A673 (cell line): ENCODE data around the gene USP34. TPM values are rescaled to one million over a fixed set of nuclear protein-coding genes. Genes with fewer than 3 reads are reported as not detected.

ENCODE experiments used
- BruUV-seq: library from RNA; stranded (reverse); fragments of 400-500 nt; replicated peaks from 2 replicates; lab custom pipeline; 2021; lab: Mats Ljungman, UMichigan
- CTCF ChIA-PET: fragments of 300-600 bp; sonication (Branson Sonifier 250); formaldehyde crosslinking; loops from one replicate; lab custom pipeline; 2022; ENCODE audit warnings: antibody characterized with exemption; lab: Charles Lee
- POLR2A ChIA-PET: fragments of 300-600 bp; sonication (Branson Sonifier 250); formaldehyde crosslinking; loops from one replicate; lab custom pipeline; 2022; ENCODE audit warnings: antibody characterized with exemption; ENCODE audit not compliant: low non-redundant PET; lab: Charles Lee
- DNase-seq: peaks from one replicate; pipeline ENCODE4 v3.0.0-alpha.2; 2015; ENCODE audit warnings: low spot score
- H3K27ac ChIP-seq: fragments of 200-600 bp; sonication (generic); 2 replicates; pipeline ENCODE4 v1.5.1; 2016; ENCODE audit warnings: mixed run types, low read depth, mild to moderate bottlenecking, mixed read lengths, antibody characterized with exemption, low read length; ENCODE audit not compliant: poor library complexity, severe bottlenecking
- H3K27me3 ChIP-seq: fragments of 200-600 bp; sonication (generic); replicated peaks from 2 replicates; pipeline ENCODE4 v1.6.1; 2017; ENCODE audit warnings: mixed run types, low read depth, mild to moderate bottlenecking, mixed read lengths, antibody characterized with exemption, low read length; ENCODE audit not compliant: insufficient read depth, poor library complexity
- H3K36me3 ChIP-seq: fragments of 200-600 bp; sonication (generic); 2 replicates; pipeline ENCODE4 v1.6.1; 2016; ENCODE audit warnings: mixed run types, mild to moderate bottlenecking, mixed read lengths, antibody characterized with exemption, low read length; ENCODE audit not compliant: insufficient read depth, poor library complexity, severe bottlenecking
- H3K4me1 ChIP-seq: fragments of 200-600 bp; sonication (generic); 2 replicates; pipeline ENCODE4 v1.6.1; 2017; ENCODE audit warnings: mixed run types, mild to moderate bottlenecking, mixed read lengths, antibody characterized with exemption, low read length; ENCODE audit not compliant: insufficient read depth, poor library complexity, severe bottlenecking
- H3K4me3 ChIP-seq: fragments of 200-600 bp; sonication (generic); 2 replicates; pipeline ENCODE4 v1.5.1; 2016; ENCODE audit warnings: low read depth, mixed run types, mild to moderate bottlenecking, mixed read lengths, low read length; ENCODE audit not compliant: poor library complexity, severe bottlenecking
- H3K9me3 ChIP-seq: fragments of 200-600 bp; sonication (generic); 2 replicates; pipeline ENCODE4 v1.6.1; 2016; ENCODE audit warnings: mixed run types, low read depth, mild to moderate bottlenecking, mixed read lengths, antibody characterized with exemption, low read length; ENCODE audit not compliant: poor library complexity, severe bottlenecking
- EZH2 ChIP-seq: fragments of 200-600 bp; sonication (generic); IDR thresholded peaks from 2 replicates; pipeline ENCODE4 v1.6.1; 2017; ENCODE audit warnings: borderline replicate concordance, low read depth, mild to moderate bottlenecking, mixed read lengths, antibody characterized with exemption, low read length; ENCODE audit not compliant: poor library complexity, severe bottlenecking
- intact Hi-C: fragments of 100-400 bp; cut with micrococcal nuclease; formaldehyde crosslinking; loops from one replicate; pipeline ENCODE4 v1.10.0; 2022; ENCODE audit not compliant: unreplicated experiment
- total RNA-seq: library from RNA; stranded (reverse); gene quantifications from 2 replicates; pipeline ENCODE4 v1.2.3, GENCODE V29; 2021
- TF ChIP-seq, protein P1 (sequence below): fragments of 300-800, 200-600 bp; sonication (generic); conservative IDR thresholded peaks from 2 replicates; pipeline ENCODE4 v1.5.1; 2017; ENCODE audit warnings: low read depth, mild to moderate bottlenecking, antibody characterized with exemption, low read length, moderate library complexity, mixed read lengths

Gene USP34
- total RNA-seq, 1 experiment from 2014 or later, result 98.5 TPM

DNA sequence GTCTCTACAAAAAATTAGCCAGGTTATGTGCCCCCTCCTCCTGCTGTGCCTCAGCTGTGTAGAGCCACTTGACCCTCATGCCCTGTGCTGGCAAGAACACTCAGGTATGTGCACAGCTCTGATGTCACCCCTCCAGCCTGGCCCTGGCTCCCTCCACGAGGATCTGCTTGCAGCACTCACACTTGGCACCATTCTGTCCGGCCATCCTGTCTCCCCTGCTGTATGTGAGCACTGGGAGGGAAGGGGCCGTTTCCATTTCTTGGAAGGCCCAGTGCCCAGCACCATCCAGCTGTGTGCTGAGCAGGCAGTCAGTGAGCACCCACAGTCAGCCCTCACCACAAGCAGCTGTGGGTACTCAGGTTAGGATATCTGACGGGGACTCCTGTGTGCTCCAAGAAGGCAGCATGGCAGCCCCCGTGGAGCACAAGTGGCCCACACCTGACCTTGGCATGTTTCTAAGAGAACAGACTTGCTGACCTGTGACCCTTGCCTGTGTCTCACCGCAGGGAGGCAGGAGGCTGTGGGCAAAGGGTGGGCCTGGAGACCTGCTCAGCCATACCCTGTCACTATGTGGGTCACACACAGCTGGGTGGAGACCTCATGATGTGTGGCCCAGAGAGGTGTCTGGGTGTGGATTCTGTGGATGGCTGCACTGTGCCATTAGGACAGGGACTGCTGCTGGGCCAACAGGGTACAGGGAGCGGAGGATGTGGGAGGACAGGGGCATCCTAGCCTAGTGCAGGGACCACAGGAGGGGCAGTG is 31.5 kb downstream of the USP34 start:
- H3K27me3 ChIP-seq, result no peaks in the 10 kb centered on the region
- no peaks in the 10 kb centered on the region for H3K36me3 ChIP-seq
- no peak overlapping the region for H3K4me3 ChIP-seq
- ChIA-PET POLR2A (no interaction called here), CTCF (no interaction called here)
- no TSS peak for BruUV-seq
- peaks cover 26% of the 10 kb centered on the region for H3K9me3 ChIP-seq
- H3K4me1 ChIP-seq, result peaks cover 4% of the 10 kb centered on the region
- intact Hi-C loops, result no loop called here
- TF ChIP-seq EZH2, result no peak
- TF ChIP-seq, protein P1, sequence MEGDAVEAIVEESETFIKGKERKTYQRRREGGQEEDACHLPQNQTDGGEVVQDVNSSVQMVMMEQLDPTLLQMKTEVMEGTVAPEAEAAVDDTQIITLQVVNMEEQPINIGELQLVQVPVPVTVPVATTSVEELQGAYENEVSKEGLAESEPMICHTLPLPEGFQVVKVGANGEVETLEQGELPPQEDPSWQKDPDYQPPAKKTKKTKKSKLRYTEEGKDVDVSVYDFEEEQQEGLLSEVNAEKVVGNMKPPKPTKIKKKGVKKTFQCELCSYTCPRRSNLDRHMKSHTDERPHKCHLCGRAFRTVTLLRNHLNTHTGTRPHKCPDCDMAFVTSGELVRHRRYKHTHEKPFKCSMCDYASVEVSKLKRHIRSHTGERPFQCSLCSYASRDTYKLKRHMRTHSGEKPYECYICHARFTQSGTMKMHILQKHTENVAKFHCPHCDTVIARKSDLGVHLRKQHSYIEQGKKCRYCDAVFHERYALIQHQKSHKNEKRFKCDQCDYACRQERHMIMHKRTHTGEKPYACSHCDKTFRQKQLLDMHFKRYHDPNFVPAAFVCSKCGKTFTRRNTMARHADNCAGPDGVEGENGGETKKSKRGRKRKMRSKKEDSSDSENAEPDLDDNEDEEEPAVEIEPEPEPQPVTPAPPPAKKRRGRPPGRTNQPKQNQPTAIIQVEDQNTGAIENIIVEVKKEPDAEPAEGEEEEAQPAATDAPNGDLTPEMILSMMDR, result no peak
- H3K27ac ChIP-seq, result no peak overlapping the region
- no peak for DNase-seq

DNA sequence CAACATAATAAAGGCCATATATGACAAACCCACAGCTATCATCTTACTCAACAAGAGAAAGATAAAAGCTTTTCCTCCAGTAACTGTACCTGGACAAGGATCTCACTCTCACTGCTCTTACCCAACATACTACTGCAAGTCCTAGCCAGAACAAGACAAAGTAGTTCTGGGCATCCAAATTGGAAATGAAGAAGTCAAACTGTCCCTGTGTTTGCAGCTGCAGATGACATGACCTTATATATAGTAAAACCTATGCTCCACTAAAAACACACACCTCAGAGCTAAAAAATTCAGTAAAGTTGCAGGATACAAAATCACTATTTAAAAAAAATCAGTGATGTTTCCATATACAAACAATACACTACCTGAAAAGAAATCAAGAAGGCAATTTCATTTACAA is 32.2 kb downstream of the USP34 start:
- ChIA-PET CTCF (no interaction called here), POLR2A (no interaction called here)
- Histone ChIP-seq H3K4me1 (peaks cover 4% of the 10 kb centered on the region), H3K27ac (no peak overlapping the region), H3K36me3 (no peaks in the 10 kb centered on the region), H3K4me3 (no peak overlapping the region), H3K9me3 (peaks cover 26% of the 10 kb centered on the region), H3K27me3 (no peaks in the 10 kb centered on the region)
- no peak for DNase-seq
- no TSS peak for BruUV-seq
- intact Hi-C loops, result no loop called here
- no peak for TF ChIP-seq EZH2
- TF ChIP-seq, protein P1, result no peak

DNA sequence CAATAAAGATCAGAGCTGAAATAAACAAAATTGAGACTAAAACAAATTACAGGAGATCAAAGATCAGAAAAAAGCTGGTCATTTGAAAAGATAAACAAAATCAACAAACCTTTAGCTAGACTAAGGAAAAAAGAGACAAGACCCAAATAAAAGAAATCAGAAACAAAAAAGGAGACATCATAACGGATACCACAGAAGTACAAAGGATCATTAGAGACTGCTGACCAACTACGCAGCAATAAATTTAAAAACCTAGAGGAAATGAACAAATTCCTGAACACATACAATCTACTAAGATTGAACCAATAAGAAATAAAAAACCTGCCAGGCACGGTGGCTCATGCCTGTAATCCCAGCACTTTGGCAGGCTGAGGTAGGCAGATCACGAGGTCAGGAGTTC is 33.7 kb downstream of the USP34 start:
- H3K27ac ChIP-seq, result no peak overlapping the region
- TF ChIP-seq EZH2, result no peak
- no TSS peak for BruUV-seq
- peaks cover 26% of the 10 kb centered on the region for H3K9me3 ChIP-seq
- no peak for DNase-seq
- peaks cover 3% of the 10 kb centered on the region for H3K4me1 ChIP-seq
- intact Hi-C loops, result no loop called here
- no peaks in the 10 kb centered on the region for H3K27me3 ChIP-seq
- no peaks in the 10 kb centered on the region for H3K36me3 ChIP-seq
- ChIA-PET CTCF (no interaction called here), POLR2A (no interaction called here)
- H3K4me3 ChIP-seq, result no peak overlapping the region
